CD4-positive, alpha-beta T cell treated with Interleukin-21 for 1 hour (primary cell): Measurements from ENCODE around the gene EMC8.
A peak's percentile ranks its signal among the peaks of the same experiment; 100 is the strongest.
"Not testable (repeated sequence)": the region's sequence is repeated elsewhere in the genome, so short reads cannot be mapped to it uniquely, and the experiment has no call there.

Experiments
- DNase-seq: peaks from one replicate; pipeline ENCODE4 v3.0.0-alpha.2; 2020

The EMC8 gene

GRCh38 chr16:85812031-85812807 lies 12.9 kb upstream of the EMC8 start:
- no peak for DNase-seq

GRCh38 chr16:85810742-85811115 lies 11.4 kb upstream of the EMC8 start:
- no peak for DNase-seq

DNA sequence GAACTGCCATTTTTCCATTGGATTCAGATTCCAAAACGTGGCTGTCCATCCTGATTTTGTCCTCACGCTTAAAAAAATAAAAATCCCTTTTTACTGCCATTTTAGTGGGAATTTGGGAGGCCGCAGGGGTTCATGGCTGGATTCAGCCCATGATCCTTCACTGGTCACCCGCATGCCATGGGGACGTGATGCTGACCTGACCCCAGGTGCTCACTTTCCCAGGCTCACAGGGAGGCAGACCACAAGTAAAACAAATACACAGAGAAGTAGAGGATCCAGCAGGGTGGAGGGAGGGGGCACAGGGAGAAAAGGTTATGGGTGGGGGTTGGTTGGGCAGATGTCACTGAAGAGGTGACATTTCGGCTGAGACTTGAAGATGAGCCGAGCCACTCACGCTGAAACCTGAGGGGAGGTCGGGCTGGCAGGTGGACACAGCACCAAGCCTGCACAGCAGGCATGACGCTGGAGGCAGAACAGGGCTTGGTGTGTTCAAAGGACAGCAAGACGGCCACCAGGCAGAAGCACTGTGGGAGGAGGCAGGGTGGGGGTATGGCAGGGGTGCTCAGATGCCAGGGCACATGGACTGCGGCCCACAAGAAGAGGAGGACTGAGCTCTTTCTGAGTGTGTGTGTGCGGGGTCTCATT lies 10.9 kb upstream of the EMC8 start:
- DNase-seq: no peak

GRCh38 chr16:85809645-85810044 lies 10.3 kb upstream of the EMC8 start:
- no peak for DNase-seq

DNA sequence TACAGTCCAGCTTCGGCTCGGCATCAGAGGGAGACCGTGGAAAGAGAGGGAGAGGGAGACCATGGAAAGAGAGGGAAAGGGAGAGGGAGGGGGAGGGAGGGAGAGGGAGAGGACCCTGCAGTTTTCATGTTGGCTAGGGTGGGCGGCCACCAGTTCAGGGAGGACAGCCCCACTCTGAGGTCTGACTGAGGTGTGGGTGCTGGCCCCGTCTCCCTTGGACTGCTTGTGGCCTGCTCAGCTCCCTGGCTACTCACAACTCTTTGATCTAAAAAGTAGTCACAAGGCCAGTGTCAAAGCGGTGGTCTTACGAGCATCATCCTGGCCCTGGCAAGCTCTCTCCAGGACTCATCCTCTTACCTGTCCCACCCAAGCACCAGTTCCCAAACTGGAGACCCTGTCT lies 9.6 kb upstream of the EMC8 start:
- DNase-seq: no peak

DNA sequence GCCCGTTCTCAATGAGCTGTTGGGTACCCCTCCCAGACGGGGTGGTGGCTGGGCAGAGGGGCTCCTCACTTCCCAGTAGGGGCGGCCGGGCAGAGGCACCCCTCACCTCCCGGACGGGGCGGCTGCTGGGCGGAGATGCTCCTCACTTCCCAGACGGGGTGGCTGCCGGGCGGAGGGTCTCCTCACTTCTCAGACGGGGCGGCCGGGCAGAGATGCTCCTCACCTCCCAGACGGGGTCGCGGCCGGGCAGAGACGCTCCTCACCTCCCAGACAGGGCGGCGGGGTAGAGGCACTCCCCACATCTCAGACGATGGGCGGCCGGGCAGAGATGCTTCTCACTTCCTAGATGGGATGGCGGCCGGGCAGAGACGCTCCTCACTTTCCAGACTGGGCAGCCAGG lies 8.8 kb upstream of the EMC8 start:
- DNase-seq: not testable (repeated sequence)

- DNase-seq: not testable (repeated sequence)
Observed at GRCh38 chr16:85807340-85807739, 8.0 kb upstream of the EMC8 start.

DNA sequence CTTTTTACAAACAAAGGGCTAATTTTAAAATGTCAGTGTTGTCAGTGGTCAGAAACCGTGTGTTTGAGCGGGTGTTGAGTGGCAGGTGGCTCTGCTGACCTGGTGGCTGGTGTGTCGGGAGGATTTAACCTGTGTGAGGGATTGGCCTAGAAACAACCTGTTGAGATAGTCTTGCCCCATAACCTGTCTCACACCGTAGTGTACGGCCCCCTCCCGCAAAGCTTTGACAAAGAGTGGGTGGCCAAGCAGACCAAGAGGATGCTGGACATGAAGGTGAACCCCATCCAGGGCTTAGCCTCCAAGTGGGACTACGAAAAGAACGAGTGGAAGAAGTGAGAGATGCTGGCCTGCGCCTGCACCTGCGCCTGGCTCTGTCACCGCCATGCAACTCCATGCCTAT lies 7.2 kb upstream of the EMC8 start:
- DNase-seq: no peak

GRCh38 chr16:85805442-85806045 lies 6.2 kb upstream of the EMC8 start:
- DNase-seq: no peak

DNA sequence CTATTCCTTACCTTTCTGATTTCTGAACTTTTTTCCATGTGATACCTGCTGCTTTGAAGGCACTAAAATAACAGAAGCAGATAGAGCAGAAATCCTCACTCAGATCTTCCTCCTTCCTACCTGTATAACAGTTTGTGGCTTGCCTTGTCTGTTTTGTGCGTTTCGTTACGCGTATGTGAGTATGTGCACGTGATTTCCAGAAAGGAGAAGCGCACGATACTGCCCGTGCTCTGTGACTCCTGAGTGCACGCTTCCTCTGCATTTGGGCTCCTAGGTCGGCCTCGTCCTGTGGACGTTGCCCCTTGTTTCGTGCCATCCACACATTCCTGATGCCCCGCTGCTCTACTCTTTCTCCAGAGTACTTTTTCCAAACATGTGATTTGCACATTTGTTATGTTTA lies 4.2 kb upstream of the EMC8 start:
- DNase-seq: no peak

DNA sequence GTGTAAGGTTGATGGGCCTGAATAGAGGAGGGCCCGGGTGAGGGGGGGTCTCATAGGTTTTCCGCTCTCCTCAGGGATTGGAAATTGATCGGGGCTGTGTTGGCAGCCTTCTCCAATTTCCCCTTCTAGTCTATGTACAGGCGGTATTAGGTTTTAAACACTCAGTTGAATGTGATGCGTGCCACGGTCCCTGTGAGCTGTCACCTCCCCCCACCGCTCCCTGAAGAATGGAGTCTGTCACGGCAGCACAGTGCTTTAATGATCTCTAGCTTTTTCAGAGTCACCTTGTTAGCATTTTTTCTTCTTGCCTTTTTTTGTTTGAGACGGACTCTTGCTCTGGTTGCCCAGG lies 951 bp upstream of the EMC8 start:
- DNase-seq: no peak

GRCh38 chr16:85798901-85799496 lies 345 bp downstream of the EMC8 start:
- peak; percentile 28 for DNase-seq

- DNase-seq: no peak
Observed at GRCh38 chr16:85798283-85798776, 1.0 kb downstream of the EMC8 start.

DNA sequence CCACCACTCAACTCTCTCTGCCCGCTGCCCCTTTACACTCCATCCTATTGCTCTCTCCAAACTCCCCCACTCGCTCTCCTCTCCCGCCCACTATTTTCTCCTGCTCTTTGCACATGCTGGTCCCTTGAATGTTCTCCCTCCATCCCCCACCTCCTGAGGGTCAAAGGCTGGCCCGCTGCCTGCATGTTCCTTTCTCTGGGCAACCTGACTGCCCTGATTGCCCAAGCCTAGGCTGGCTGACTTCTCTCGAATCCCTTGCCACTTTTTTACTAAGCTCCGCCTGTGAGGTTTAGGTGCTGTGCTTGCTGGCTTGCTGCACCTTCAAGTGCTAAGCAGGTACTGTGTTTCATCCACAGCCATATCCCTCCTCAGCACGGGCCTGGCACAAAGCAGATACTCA lies 2.7 kb downstream of the EMC8 start:
- DNase-seq: no peak

DNA sequence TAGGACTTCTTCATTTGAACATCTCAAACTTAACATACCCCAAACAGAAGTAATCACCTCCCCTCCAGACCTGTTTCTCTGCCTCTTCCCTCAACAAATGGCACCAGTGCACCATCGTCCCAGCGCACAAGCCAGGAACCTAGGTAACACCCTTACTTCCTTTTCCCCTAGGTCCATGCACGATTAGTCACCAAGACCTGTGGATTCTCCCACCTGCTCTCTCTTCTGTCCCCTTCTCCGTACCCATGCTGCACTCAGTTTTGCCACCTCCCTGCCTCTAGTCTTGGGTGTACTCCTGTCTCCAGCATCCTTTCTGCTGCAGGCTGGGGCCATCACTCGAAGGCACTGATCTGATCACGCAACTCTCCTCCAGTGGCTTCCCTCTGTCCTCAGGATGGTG lies 3.2 kb downstream of the EMC8 start:
- no peak for DNase-seq

GRCh38 chr16:85794696-85795095 lies 4.6 kb downstream of the EMC8 start:
- DNase-seq: no peak

GRCh38 chr16:85793662-85794298 lies 5.6 kb downstream of the EMC8 start:
- DNase-seq: no peak

DNA sequence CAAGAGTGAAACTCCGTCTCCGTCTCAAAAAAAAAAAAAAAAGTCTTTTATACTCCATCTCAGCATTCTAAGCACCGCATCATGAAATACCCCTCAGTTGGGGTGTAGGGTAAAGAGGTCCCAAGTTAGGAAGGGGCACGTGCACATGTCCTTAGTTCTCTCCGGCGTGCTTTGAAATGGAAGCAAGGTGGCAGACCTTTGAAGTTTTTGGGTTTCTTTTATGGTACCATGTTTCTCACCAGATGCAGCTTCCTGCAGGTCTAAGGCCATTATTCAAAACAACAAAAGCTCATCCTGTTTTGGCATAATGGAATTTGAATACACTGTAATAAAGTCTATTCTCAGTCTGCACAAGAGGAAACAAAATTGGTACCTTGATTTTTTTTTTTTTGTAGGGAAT lies 9.6 kb downstream of the EMC8 start:
- DNase-seq: no peak

GRCh38 chr16:85788819-85789218 lies 10.5 kb downstream of the EMC8 start:
- DNase-seq: no peak

- no peak for DNase-seq
Observed at GRCh38 chr16:85785927-85786326, 13.4 kb downstream of the EMC8 start.

DNA sequence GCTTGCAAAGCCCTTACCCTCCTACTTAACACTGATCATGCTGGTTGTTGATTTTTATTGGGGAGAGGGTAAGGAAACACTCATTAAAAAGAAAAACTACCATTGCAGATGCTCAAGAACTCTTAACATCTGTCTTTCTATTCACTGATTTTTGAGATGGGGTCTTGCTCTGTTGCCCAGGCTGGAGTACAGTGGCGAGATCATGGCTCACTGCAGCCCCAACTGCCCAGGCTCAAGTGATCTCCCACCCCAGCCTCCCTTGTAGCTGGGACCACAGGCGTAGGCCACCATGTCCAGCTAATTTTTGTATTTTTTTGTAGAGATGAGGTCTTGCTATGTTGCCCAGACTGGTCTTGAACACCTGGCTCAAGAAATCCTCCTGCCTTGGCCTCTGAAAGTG lies 14.5 kb downstream of the EMC8 start:
- DNase-seq: no peak

DNA sequence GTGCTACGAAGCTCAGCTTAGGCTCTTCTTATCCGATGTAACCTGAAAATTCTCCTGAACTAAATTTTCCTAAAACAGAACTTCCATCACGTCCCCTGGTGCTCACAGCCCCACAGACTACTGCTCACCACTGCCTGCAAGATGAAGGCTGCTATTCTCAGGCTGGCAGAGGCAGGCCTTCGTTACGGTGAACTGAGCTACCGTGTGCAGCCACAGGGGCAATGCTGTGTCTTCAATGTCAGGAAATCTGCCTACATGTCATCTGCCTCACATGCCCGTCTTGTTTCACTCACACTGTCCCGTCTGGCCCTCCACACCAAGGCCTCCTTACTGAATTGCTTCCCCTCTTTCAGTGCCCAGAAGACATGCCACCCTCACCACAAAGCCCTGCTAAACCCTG lies 15.9 kb downstream of the EMC8 start:
- DNase-seq: no peak

DNA sequence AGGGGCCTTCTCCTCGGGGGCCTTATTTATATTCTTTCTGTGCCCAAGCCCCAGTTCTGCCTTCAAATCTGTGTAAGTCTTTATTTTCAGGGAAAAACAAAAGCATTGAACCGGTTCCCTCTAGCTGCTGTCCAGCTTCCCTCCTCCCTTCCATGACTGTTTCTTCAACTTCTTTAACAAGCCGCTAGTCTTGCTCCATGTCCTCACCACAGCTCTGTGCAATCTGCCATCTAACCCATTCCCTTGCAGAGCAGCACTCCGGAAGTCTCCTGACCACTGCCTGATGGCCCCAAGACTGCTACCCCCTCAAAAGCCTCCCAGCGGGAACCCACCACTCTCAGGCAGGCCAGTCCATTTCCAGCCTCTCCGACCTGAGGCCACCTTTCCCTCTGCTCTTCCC lies 16.9 kb downstream of the EMC8 start:
- no peak for DNase-seq
